Left renal cortex interstitium (tissue), 4 donors: ENCODE data around the gene MYH7. TPM values are rescaled to one million over a fixed set of nuclear protein-coding genes. Genes with fewer than 3 reads are reported as not detected.
"Not testable (repeated sequence)": the region's sequence is repeated elsewhere in the genome, so short reads cannot be mapped to it uniquely, and the experiment has no call there.

Experiments
- DNase-seq, 4 donors: peaks; one replicate each; pipeline ENCODE4 v3.0.0-alpha.2; 2013; ENCODE audit warnings: low read depth in 4 of 4, low spot score in 2 of 4, missing footprints in 1 of 4
- polyA plus RNA-seq, 4 donors: library from polyadenylated mRNA; unstranded; fragments of 120-200 nt; gene quantifications; one replicate each; pipeline ENCODE4 v1.2.1, GENCODE V29; 2013; ENCODE audit not compliant: insufficient read length in 4 of 4

Gene MYH7
- under 1 TPM; 0.21 to 0.43 (median 0.33) TPM for polyA plus RNA-seq

DNA sequence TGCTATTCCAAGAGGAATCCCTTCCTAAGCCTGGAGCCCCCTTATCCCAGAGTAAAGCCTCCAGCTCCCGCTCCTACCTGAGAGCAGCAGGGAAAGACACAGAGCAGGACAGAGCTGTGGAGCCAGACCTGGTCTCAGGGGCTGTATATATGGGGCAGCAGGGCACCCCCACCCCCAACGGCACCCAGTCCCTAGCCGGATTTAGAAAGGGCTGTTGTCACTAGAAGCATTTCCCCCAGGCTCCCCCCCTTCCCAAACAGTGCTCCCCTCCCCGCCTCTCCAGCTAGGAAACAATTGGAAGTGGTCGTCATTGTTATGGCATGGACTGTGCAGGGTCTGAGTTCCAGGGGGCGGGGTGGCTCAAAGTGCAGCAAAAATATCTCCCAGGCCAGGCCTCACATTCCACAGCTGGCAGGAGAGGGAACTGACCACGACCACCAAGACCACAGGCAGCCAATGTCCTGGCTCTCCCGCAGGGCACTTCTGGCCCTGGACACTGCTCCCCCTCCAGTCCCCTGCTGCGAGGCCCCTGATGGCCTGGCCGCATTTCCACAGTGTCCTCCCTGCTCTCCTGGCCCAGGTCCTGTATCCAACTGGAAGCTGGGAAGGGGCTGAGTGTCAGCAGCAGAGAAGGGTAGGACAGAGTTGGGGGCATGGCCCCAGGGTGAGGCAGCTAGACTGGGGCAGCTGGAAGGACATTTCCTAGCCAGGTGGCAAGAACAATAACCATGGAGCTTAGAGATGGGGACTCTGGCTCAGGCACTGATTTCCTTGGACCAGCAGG, at the start of gene MYH7:
TSS of gene MYH7 (minus strand) at position 118 of the 784 bp plus-strand sequence. CDS start 1,928 bp downstream, outside the sequence.
- no peak for DNase-seq

DNA sequence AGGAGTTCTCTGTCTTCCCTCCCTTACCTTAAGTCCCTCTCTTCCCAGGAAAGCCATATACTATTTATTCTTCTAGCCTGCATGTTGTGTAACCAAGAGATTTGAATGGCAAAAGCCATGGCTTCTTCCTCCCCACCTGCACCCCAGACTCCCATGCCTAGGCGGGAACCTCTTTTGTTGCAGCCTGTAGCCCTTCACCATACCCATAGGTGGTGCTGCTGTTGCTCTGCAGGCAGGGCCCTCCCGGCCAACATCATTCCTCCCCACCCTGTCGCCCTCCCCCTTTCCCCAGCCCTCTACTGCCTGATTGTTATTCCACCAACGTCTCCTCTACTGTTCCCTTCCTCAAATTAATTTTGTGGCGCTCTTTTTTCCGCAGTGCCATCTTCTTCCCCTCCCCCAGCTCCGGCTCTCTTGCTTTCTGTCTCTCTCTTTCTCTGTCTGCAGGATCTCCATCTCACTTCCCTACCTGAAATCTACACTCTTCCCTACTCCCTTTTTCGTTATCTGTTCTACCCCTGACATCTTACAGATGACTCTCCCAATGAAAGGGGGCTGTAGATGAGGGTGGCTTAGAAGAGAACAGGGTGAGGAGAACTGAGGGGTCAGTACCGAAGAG, 47.9 kb upstream of the MYH7 start:
- DNase-seq, result no peak

DNA sequence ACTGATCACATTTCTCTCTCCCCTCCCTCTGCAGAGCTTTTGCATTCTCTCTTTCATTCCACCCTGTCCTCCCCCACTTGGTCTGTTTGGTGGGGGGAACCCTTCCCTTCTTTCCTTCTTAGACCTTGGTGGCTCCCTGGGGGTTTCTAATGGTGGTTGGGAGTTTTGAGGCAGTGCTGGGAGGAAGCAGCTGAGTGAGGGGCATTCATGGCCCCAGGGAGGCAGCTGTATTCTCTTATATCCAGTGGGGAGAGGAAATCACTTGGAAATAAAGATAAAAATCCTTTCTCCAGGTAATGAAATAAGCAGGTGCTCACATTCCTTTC, 47.3 kb upstream of the MYH7 start:
- DNase-seq, result no peak

DNA sequence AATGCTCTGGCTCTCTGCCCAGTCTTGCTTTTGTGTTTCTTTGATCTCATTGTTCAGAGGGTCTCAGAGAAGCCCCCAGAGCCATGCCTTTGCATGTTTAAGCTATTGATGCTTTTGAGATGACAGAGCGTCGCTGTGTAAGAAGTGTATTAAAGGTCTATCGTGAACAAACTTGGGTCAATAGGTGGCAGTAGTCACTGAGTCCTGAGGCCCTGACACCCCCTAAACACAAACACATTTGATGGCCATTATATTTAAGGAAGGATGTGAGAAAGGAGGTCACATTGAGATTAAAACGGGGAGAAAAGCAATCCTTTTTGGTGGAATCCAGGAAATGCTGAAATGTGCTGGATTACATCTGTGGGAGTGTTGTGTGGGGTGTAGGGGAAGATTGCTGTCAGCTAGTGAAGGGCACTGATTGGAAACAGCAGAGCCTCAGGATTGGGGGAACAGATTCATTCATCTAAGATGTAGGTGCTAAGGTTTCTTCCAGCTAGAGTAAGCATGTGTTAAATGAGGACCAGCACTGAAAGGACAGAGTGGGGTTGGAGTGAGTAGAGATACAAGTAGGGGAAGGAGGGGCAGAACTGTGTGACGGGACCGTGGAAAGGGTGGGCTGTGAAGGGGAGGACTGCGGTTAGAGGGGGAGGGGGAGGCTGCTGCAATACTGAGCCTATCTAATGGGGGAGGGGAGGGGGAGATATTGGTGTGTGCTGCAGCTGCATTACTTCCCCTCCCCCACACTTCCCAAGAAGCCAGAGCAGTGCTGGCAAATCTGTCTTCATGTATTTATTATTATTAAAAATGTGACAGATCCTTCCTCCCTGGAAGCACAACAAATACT, 46.7 kb upstream of the MYH7 start:
- no peak for DNase-seq

DNA sequence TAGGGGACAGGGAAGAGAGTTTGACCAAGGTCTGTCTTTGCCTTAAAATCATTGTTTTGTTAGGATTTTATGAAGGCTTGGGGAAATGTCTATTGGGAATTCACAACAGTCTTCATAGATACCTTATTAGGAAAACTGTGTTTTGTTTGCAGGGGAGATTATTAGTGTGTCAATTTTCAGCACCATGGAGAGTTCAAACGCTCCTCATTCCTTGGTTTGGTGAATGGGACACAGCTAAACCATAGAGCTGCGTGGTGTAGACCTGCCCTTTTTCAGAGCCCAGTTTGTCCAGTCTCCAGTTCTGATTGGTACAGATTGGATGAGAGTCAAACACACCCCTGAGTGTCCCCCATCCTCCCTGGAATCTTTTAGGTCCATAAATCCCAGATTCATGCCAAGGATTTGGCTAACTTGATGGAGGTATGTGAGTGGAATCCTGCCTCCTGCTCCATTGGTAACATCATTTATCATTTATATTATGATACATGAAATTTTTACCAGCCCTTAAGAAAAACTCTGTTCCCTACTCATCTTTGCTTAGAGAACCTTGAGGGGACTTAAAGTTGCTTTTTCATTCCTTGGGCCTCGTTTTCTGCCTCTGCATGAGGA, 46.0 kb upstream of the MYH7 start:
- DNase-seq, result peak in 1 of 4 donors; percentile 21

DNA sequence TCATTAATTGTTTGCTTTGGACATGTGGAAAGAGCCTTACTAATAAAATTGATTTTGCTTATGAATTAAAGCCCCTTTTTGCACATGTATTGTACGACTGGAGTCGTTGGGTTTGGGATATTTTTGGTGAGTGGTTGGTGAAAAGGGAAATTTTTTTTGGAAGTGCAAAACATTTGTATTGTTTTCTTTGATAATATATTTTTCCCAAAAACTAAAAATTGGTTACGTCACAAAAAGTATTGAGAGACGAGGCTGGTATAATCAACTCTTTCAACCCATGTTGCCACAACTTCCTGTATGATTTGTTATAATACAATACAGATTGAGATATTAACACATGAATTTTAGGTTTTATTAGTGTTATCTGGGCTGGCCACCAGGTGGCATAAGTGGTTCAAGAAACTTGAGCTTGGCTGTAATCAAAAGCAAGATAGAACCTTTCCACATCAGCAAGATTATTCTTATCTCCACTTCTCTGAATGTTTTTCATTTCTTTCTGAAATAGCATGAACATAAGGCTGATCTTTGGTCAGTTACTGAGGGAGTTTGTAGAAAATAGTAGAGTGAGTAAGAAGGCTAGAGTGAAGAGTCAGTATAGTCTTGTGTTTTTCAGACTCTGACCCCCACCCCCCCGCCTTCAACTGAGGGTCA, 42.8 kb upstream of the MYH7 start:
- peak in 2 of 4 donors; percentile 23 to 34 for DNase-seq

DNA sequence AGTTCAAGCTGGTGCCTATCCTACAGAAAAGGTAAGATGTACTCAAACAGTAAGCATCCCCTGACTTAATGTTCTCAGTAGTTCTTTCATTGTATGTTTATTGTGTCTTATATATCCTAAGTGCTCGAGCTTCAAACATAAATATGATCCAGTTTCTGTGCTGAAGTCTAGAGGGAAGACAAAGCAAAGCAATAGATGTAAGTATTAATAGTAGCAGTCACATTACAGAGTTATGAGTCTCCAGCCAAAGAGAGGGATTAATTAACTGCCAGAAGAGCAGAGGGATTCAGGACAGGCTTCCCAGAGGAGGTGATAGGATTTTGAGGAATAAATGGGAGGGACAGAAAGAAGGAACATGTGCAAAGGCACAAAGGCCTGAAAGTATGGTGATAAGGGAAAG, 35.5 kb upstream of the MYH7 start:
- DNase-seq, result no peak

DNA sequence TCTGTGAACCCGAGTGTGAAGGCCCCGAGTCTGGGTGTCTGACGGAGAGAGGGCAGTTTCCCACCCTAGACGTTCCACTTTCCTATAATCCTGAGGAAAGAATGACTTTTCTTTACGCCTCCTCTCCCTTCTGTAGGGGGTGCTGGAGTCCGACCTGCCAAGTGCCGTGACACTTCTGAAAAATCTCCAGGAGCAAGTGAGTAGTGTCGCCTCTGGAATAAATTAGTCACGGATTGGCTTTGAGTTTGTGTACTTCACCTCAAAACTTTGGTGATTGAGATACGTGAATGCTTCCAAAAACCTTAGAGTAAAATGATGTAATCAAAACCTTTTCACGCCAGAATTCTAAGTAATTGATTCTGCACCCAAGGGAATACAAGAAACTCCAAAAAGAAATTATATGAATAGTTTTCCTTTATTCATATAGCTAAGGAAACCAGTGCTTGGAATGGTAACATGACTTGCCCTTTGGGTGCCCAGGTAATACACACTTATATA, 34.5 kb upstream of the MYH7 start:
- no peak for DNase-seq

DNA sequence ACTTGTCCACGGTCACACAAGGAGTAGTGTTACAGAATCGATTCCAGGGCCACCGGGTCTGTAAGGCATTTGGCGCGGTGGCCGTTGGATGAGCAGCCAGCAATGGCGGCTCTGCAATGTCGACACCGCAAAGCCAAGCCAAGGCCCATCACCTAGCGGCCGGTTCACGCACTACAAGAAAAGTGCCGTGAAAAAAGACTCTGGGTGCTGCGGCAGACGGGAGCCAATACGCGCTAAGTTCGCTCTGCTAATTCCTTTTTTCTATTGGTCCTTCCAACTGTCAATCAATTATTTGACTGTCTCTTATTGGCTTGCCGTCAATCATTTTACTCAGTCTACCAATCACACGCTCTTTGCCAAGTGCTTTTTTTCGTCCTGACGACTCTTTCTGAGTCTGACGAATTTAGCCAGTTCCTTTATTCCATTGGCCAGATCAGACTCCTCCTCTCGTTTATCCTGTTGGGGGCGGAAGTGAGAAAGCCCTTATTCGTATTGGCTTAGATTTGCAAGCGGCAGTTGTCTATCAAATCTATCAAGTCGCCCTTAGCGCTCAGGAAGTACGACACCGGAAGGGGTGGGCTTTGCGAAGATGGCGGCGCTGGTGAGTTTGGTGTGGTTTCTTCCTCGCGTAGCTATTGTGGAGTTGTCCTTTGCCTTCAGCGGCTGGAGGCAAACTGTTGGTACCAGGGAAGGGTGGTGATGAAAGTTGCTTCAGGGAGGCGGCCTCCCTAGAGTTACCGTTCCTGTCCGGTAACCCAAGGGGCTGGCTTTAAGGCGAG, 33.9 kb upstream of the MYH7 start, which contains the start of gene NGDN:
TSS of gene NGDN (plus strand) at position 577 of the 779 bp plus-strand sequence. CDS start at position 590, 13 bp downstream.
- DNase-seq, result peak; percentile 98 to 99 (median 99)

DNA sequence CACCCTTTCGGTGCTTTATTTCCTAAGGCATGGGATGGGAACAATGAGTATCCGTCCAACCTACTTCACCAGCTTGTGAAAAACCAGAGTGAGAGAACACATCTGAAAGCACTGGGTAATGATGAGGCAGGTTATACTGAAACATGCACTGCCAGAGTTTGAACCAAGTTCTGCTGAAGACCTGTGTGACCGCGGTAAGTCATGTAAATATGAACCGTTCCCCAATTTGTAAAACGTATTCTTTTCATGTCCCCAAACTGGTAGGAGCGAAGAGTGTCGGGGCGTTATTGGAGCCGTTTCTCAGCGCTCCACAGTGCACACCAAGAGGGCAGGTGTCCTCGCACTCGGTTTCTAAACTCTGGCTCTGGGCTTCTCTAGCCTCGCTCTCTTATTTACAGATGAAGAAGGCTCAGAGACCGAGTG, 33.3 kb upstream of the MYH7 start:
- no peak for DNase-seq

DNA sequence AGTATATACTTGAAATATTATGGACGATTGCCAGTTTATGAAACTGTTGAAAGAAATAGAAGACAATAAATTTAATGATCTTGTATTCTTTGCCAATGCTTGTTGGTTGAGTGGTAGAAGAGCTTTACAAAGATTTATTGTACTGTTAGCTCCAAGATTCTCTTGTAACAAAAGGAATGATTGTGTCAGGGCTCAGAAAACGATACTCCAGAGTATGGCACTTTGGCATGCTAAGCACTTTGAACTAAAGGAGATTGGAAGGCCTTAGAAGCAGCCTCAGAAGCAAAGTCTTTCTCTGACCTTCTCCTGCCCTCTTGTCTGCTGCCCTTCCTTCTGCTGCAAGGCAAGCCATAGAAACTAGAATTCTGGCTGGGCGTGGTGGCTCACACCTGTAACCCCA, 29.8 kb upstream of the MYH7 start:
- DNase-seq, result no peak

DNA sequence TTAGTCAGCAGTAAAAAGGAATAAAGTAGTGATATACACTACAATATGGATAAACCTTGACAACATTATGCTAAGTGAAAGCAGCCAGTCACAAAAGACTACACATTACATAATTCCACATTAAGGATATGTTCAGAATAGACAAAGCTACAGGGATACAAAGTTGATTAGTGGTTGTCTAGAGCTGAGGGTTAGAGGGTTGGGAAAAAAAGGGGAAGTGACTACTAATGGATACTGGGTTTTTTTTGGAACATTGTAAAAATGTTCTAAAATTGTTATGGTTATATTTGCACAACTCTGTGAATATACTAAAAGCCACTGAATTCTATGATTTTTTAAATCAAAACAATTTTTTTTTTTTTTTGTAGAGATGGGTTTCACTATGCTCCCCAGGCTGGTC, 29.2 kb upstream of the MYH7 start:
- no peak for DNase-seq

DNA sequence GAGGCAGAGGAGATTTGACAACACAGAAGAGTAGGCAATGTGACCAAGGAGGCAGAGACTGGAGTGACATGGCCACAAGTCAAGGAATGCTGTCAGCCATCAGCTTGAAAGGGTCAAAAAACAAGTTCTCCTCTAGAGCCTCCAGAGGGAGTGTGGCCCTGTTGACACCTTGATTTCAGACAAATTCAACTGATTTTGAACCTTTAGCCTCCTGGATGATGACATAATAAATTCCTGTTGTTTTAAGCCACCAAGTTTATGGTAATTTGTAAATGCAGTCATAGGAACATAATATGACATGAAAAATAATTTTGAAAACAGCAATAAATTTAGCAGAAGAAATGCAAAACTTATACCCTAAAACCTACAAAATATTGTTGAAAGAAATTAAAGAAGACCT, 25.5 kb upstream of the MYH7 start:
- no peak for DNase-seq

DNA sequence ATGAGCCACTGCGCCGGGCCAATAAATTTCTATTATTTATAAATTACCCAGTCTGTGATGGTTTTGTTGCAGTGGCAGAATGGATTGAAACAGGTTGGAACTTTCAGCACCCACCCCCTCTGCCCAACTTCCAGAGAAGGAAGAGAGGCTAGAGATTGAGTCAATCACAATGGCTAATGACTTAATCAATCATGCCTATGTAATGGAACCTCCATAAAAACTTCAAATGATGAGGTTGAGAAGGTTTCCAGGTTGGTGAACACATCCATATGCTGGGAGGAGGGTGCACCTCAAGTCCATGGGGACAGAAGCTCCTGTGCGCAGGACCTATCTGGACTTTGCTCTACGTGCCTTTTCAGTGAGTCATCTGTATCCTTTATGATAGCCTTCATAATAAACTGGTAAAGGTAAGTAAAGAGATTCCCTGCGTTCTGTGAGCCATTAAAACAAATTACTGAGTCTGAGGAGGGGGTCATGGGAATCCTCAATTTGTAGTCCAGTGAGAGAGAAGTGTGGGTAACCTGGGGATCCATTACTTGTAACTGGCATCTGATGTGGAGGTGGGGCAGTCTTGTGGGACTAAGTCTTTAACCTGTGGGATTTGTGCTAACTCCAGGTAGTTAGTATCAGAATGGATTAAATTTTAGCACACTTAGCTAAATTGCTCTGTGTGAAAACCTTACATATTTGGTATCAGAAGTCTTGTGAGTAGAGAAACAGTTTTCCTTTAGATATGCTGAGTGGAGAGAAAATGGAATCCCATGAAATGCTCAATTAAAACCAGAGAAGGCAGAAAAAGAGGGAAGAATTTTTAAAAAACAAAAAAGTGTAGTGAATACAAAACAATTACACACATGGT, 22.4 kb upstream of the MYH7 start:
- no peak for DNase-seq

DNA sequence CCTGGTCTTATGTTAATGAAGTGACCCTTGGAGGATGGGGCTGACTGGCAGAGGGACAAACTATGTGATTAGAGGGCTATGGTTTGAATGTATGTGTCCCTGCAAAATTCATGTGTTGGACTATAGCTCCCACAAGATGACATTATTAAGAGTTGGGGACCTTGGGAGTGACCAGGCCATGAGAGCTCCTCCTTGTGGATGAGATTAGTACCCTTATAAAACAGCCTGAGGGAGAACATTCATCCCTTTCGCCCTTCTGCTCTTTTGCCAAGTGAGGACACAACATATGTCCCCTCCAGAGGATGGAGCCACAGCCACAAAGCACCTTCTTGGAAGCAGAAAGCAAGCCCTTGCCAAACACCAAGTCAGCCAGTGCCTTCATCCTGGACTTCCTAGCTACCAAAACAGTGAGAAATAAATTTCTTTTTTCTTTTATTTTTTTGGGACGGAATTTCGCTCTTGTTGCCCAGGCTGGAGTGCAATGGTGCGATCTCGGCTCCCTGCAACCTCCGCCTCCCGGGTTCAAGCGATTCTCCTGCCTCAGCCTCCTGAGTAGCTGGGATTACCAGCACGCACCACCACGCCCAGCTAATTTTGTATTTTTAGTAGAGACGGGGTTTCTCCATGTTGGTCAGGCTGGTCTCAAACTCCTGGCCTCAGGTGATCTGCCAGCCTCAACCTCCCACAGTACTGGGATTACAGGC, 21.6 kb upstream of the MYH7 start:
- not testable (repeated sequence) for DNase-seq

DNA sequence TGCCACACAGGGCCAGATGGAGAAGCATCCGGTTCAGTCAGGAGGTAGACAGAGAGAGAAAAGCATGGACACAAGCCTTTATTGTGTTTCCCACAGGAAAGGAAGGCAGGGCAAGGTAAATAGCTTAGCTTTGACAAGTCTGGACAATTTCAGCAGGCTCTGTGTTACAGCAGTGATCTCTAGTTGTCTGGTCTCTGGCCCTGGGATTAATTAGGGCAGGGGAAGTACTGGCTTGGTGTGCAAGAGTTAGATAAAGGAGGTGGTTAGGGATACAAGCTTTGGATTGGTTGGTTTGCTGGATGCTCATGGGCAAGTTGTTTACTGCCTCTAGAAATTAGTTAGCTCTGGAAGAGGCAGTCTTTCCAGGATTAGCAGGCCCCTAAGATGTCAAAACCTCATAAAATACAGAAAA, 19.0 kb upstream of the MYH7 start:
- no peak for DNase-seq

DNA sequence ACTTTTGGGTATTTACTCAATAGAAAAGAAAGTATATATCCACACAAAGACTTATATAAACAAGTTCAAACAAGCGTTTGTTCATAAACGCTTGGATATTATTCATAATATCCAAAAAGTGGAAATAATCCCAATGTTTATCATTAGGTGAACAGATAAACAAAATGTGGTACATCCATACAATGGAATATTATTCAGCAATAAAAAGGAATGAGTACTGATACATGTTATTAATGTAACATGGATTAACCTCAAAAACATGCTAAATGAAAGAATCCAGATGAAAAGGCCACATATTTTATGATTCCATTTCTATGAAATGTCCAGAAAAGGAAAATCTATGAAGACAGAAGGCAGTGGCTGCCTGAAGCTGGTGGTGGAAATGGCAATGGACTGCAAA, 16.8 kb upstream of the MYH7 start:
- no peak for DNase-seq

DNA sequence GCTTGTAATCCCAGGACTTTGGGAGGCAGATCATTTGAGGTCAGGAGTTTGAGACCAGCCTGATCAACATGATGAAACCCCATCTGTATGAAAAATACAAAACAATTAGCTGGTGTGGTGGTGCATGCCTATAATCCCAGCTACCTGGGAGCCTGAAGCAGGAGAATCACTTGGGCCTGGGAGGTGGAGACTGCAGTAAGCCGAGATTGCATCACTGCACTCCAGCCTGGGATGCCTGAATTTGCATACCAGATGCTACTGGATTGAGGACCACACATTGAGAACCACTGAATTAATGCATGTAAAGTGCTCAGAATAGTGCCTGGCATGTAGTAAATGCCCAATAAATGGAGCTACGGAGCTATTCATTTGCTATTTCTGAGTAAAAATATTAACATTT, 14.9 kb upstream of the MYH7 start:
- no peak for DNase-seq
